ENCODE results near the gene CSRNP2.

GRCh38 chr12:51017452-51017851 is 65.9 kb downstream of the CSRNP2 start:
- TF ChIP-seq, protein P1, sequence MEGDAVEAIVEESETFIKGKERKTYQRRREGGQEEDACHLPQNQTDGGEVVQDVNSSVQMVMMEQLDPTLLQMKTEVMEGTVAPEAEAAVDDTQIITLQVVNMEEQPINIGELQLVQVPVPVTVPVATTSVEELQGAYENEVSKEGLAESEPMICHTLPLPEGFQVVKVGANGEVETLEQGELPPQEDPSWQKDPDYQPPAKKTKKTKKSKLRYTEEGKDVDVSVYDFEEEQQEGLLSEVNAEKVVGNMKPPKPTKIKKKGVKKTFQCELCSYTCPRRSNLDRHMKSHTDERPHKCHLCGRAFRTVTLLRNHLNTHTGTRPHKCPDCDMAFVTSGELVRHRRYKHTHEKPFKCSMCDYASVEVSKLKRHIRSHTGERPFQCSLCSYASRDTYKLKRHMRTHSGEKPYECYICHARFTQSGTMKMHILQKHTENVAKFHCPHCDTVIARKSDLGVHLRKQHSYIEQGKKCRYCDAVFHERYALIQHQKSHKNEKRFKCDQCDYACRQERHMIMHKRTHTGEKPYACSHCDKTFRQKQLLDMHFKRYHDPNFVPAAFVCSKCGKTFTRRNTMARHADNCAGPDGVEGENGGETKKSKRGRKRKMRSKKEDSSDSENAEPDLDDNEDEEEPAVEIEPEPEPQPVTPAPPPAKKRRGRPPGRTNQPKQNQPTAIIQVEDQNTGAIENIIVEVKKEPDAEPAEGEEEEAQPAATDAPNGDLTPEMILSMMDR (conservative IDR thresholded peaks at IDR 0.05; ENCODE audit: low read length), result no peak
- no peak for TF ChIP-seq EZH2phosphoT487 (IDR thresholded peaks at IDR 0.05; ENCODE audit: borderline replicate concordance, low read depth, low read length)

Measured in OCI-LY7 (cell line).